ENCODE measurements around the gene ANKRD53.

DNA sequence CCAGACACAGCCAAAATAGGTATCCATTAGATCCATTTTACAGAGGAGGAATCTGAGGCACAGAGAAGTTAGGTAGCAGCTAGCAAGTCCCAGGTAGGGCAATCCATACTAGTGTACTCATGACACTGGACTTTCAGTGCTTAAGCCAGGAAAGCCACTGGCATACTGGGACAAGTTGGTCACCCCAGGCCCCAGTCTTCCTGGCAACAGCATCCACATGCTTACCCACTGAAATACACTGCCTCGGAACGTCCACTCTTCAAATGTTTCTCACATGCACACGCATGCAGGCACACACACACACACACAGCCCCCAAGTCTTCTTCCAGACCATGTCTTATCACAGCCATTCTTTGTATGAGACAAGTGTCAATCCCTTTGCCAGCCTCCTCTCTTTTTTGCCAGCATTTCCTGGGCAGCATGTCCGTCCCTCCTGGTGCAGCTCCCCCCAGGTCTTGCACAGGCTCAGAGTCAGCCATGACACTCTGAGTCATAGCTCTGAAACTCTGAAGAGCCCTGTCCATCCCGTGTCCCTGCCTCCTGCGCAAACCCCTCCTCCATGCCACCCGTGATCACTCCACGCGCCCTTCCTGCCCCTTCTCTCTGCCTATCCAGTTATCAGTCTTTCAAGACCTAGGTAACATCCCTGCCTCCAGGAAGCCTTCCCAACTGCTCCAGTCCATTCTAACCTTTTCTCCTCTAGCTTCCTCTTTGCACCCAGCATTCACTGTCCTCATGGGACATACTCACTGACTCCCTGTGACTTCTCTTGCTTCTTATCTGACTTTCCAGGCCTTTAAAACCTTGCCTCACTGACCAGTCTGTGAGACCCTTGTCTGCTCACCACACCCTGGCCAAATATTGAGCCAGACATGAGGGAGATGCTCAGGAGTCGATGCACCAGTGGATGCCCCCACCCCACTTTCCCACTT lies 27.1 kb downstream of the ANKRD53 start:
- TF ChIP-seq, protein P1, sequence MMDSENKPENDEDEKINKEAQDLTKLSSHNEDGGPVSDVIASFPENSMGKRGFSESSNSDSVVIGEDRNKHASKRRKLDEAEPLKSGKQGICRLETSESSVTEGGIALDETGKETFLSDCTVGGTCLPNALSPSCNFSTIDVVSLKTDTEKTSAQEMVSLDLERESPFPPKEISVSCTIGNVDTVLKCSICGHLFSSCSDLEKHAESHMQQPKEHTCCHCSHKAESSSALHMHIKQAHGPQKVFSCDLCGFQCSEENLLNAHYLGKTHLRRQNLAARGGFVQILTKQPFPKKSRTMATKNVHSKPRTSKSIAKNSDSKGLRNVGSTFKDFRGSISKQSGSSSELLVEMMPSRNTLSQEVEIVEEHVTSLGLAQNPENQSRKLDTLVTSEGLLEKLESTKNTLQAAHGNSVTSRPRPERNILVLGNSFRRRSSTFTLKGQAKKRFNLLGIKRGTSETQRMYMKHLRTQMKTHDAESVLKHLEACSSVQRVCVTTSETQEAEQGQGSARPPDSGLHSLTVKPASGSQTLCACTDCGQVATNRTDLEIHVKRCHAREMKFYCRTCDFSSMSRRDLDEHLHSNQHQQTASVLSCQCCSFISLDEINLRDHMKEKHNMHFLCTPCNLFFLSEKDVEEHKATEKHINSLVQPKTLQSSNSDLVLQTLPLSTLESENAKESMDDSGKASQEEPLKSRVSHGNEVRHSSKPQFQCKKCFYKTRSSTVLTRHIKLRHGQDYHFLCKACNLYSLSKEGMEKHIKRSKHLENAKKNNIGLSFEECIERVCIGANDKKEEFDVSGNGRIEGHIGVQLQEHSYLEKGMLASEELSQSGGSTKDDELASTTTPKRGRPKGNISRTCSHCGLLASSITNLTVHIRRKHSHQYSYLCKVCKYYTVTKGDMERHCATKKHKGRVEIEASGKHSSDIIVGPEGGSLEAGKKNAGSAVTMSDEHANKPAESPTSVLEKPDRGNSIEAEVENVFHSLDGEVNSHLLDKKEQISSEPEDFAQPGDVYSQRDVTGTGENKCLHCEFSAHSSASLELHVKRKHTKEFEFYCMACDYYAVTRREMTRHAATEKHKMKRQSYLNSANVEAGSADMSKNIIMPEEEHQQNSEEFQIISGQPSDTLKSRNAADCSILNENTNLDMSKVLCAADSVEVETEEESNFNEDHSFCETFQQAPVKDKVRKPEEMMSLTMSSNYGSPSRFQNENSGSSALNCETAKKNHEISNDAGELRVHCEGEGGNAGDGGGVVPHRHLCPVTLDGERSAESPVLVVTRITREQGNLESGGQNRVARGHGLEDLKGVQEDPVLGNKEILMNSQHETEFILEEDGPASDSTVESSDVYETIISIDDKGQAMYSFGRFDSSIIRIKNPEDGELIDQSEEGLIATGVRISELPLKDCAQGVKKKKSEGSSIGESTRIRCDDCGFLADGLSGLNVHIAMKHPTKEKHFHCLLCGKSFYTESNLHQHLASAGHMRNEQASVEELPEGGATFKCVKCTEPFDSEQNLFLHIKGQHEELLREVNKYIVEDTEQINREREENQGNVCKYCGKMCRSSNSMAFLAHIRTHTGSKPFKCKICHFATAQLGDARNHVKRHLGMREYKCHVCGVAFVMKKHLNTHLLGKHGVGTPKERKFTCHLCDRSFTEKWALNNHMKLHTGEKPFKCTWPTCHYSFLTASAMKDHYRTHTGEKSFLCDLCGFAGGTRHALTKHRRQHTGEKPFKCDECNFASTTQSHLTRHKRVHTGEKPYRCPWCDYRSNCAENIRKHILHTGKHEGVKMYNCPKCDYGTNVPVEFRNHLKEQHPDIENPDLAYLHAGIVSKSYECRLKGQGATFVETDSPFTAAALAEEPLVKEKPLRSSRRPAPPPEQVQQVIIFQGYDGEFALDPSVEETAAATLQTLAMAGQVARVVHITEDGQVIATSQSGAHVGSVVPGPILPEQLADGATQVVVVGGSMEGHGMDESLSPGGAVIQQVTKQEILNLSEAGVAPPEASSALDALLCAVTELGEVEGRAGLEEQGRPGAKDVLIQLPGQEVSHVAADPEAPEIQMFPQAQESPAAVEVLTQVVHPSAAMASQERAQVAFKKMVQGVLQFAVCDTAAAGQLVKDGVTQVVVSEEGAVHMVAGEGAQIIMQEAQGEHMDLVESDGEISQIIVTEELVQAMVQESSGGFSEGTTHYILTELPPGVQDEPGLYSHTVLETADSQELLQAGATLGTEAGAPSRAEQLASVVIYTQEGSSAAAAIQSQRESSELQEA (IDR thresholded peaks at IDR 0.05; ENCODE audit: low read depth): no peak
- TF ChIP-seq TFAM (CRISPR knock-in tag; conservative IDR thresholded peaks at IDR 0.05) (no peak), TBL1XR1 (IDR thresholded peaks at IDR 0.05; ENCODE audit: low read length in 2 of 2) (no peak), HIVEP1 (CRISPR knock-in tag; IDR thresholded peaks at IDR 0.05) (no peak), EZH2 (IDR thresholded peaks at IDR 0.05; ENCODE audit: borderline replicate concordance, low read depth, low read length) (no peak), ZNF444 (CRISPR knock-in tag; IDR thresholded peaks at IDR 0.05) (no peak)
- TF ChIP-seq, protein P2, sequence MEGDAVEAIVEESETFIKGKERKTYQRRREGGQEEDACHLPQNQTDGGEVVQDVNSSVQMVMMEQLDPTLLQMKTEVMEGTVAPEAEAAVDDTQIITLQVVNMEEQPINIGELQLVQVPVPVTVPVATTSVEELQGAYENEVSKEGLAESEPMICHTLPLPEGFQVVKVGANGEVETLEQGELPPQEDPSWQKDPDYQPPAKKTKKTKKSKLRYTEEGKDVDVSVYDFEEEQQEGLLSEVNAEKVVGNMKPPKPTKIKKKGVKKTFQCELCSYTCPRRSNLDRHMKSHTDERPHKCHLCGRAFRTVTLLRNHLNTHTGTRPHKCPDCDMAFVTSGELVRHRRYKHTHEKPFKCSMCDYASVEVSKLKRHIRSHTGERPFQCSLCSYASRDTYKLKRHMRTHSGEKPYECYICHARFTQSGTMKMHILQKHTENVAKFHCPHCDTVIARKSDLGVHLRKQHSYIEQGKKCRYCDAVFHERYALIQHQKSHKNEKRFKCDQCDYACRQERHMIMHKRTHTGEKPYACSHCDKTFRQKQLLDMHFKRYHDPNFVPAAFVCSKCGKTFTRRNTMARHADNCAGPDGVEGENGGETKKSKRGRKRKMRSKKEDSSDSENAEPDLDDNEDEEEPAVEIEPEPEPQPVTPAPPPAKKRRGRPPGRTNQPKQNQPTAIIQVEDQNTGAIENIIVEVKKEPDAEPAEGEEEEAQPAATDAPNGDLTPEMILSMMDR (IDR thresholded peaks at IDR 0.05 in 2 of 3, conservative IDR thresholded peaks at IDR 0.05 in 1 of 3; ENCODE audit: insufficient read depth in 2 of 3, low read depth in 1 of 3, low read length in 3 of 3): no peak

Data from K562 (cell line).